ENCODE results near the gene CKAP2. TPM values are rescaled to one million over a fixed set of nuclear protein-coding genes. Genes with fewer than 3 reads are reported as not detected.

The CKAP2 gene
- total RNA-seq, 1 experiment from 2014 or later = 56.0 TPM

DNA sequence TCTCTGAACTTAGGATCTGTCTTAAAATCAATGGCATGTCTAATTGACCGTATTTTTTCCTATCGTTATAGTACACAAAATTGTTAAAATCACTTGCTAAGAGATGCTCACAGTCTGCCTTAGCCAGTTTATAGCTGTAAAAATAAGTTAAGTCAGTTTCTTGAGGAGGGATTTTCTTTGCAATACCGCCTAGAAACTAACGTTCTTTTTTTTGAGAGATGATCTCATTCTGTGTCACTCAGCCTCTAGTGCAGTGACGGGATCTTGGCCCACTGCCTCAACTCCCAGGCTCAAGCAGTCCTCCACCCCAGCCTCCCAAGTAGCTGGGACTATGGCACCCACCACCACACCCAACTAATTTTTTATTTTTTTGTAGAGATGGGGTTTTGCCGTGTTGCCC, 4.4 kb downstream of the CKAP2 start (continued):
- TF ChIP-seq, protein P1, sequence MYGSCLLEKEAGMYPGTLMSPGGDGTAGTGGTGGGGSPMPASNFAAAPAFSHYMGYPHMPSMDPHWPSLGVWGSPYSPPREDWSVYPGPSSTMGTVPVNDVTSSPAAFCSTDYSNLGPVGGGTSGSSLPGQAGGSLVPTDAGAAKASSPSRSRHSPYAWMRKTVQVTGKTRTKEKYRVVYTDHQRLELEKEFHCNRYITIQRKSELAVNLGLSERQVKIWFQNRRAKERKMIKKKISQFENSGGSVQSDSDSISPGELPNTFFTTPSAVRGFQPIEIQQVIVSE (CRISPR knock-in tag; IDR thresholded peaks at IDR 0.05; ENCODE audit: borderline replicate concordance) = no peak
- no peak for TF ChIP-seq ZNF263 (CRISPR knock-in tag; IDR thresholded peaks at IDR 0.05; ENCODE audit: low read depth)
- TF ChIP-seq SMAD4 (CRISPR knock-in tag; IDR thresholded peaks at IDR 0.05) = no peak
- TF ChIP-seq, protein P2, sequence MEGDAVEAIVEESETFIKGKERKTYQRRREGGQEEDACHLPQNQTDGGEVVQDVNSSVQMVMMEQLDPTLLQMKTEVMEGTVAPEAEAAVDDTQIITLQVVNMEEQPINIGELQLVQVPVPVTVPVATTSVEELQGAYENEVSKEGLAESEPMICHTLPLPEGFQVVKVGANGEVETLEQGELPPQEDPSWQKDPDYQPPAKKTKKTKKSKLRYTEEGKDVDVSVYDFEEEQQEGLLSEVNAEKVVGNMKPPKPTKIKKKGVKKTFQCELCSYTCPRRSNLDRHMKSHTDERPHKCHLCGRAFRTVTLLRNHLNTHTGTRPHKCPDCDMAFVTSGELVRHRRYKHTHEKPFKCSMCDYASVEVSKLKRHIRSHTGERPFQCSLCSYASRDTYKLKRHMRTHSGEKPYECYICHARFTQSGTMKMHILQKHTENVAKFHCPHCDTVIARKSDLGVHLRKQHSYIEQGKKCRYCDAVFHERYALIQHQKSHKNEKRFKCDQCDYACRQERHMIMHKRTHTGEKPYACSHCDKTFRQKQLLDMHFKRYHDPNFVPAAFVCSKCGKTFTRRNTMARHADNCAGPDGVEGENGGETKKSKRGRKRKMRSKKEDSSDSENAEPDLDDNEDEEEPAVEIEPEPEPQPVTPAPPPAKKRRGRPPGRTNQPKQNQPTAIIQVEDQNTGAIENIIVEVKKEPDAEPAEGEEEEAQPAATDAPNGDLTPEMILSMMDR (IDR thresholded peaks at IDR 0.05) = no peak
- TF ChIP-seq, protein P3, sequence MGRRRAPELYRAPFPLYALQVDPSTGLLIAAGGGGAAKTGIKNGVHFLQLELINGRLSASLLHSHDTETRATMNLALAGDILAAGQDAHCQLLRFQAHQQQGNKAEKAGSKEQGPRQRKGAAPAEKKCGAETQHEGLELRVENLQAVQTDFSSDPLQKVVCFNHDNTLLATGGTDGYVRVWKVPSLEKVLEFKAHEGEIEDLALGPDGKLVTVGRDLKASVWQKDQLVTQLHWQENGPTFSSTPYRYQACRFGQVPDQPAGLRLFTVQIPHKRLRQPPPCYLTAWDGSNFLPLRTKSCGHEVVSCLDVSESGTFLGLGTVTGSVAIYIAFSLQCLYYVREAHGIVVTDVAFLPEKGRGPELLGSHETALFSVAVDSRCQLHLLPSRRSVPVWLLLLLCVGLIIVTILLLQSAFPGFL (CRISPR knock-in tag; IDR thresholded peaks at IDR 0.05; ENCODE audit: borderline replicate concordance) = no peak

DNA sequence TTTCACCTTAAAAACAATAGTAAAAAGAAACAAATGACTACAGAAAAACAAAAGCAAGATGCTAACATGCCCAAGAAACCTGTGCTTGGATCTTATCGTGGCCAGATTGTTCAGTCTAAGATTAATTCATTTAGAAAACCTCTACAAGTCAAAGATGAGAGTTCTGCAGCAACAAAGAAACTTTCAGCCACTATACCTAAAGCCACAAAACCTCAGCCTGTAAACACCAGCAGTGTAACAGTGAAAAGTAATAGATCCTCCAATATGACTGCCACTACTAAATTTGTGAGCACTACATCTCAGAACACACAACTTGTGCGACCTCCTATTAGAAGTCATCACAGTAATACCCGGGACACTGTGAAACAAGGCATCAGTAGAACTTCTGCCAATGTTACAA, 6.0 kb downstream of the CKAP2 start:
- no peak overlapping the region for H3K4me3 Mint-ChIP-seq
- DNase-seq (ENCODE audit: low spot score) = no peak
- no peaks in the 10 kb centered on the region for H3K9me3 Mint-ChIP-seq
- H3K27me3 Mint-ChIP-seq (ENCODE audit: low read depth) = no peaks in the 10 kb centered on the region
- H3K4me1 Mint-ChIP-seq = peaks cover 5% of the 10 kb centered on the region
- CTCF ChIA-PET = no interaction called here
- H3K27ac Mint-ChIP-seq = no peak overlapping the region
- POLR2A ChIA-PET = no interaction called here
- ATAC-seq = no peak
- peaks cover 73% of the 10 kb centered on the region for H3K36me3 Mint-ChIP-seq
- TF ChIP-seq CREB1 (CRISPR knock-in tag; IDR thresholded peaks at IDR 0.05) (no peak), NFATC4 (CRISPR knock-in tag; IDR thresholded peaks at IDR 0.05) (no peak)

DNA sequence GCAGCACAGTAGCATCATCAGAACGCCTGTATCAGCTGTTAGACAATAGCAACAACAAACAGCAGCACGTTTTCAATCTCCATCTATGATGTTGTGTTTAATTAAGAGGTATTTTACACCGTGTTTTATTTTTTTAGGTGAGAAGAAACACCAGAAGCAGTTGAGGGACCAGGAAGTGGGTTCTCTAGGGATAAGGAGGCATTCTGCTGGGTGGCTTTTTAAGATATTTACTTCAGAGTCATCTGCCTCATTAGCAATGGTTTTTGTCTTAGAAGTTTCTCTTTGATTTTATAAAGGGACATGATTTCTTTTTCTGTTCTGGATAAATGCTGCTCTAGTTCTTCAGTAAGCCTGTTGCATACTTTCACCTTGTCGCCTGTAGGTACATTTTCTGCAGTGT, 8.2 kb downstream of the CKAP2 start:
- Mint-ChIP-seq H3K4me1 (no peaks in the 10 kb centered on the region), H3K27me3 (ENCODE audit: low read depth) (no peaks in the 10 kb centered on the region), H3K4me3 (no peak overlapping the region), H3K27ac (no peak overlapping the region), H3K9me3 (peaks cover 5% of the 10 kb centered on the region; the same call in 1 of the 2 replicates), H3K36me3 (peaks cover 73% of the 10 kb centered on the region)
- DNase-seq (ENCODE audit: low spot score) (no peak), ATAC-seq (no peak)
- ChIA-PET POLR2A (no interaction called here), CTCF (interaction anchor here (1.2 kb wide), 1 partner anchor 13 kb away, joined by 5 read pairs; the partner anchor contains the start of gene VPS36)
- TF ChIP-seq ZBTB21 (CRISPR knock-in tag; IDR thresholded peaks at IDR 0.05; ENCODE audit: borderline replicate concordance) (no peak), FOXK1 (CRISPR knock-in tag; IDR thresholded peaks at IDR 0.05) (no peak), PRRX2 (CRISPR knock-in tag; IDR thresholded peaks at IDR 0.05) (no peak), ZNF396 (CRISPR knock-in tag; IDR thresholded peaks at IDR 0.05; ENCODE audit: borderline replicate concordance) (no peak), TEAD1 (CRISPR knock-in tag; IDR thresholded peaks at IDR 0.05) (no peak), NFE2L1 (CRISPR knock-in tag; IDR thresholded peaks at IDR 0.05) (no peak), ZNF671 (CRISPR knock-in tag; IDR thresholded peaks at IDR 0.05) (no peak), NR2C2 (CRISPR knock-in tag; IDR thresholded peaks at IDR 0.05) (no peak)
- TF ChIP-seq, protein P4, sequence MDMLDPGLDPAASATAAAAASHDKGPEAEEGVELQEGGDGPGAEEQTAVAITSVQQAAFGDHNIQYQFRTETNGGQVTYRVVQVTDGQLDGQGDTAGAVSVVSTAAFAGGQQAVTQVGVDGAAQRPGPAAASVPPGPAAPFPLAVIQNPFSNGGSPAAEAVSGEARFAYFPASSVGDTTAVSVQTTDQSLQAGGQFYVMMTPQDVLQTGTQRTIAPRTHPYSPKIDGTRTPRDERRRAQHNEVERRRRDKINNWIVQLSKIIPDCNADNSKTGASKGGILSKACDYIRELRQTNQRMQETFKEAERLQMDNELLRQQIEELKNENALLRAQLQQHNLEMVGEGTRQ (CRISPR knock-in tag; IDR thresholded peaks at IDR 0.05) = no peak
- TF ChIP-seq, protein P5, sequence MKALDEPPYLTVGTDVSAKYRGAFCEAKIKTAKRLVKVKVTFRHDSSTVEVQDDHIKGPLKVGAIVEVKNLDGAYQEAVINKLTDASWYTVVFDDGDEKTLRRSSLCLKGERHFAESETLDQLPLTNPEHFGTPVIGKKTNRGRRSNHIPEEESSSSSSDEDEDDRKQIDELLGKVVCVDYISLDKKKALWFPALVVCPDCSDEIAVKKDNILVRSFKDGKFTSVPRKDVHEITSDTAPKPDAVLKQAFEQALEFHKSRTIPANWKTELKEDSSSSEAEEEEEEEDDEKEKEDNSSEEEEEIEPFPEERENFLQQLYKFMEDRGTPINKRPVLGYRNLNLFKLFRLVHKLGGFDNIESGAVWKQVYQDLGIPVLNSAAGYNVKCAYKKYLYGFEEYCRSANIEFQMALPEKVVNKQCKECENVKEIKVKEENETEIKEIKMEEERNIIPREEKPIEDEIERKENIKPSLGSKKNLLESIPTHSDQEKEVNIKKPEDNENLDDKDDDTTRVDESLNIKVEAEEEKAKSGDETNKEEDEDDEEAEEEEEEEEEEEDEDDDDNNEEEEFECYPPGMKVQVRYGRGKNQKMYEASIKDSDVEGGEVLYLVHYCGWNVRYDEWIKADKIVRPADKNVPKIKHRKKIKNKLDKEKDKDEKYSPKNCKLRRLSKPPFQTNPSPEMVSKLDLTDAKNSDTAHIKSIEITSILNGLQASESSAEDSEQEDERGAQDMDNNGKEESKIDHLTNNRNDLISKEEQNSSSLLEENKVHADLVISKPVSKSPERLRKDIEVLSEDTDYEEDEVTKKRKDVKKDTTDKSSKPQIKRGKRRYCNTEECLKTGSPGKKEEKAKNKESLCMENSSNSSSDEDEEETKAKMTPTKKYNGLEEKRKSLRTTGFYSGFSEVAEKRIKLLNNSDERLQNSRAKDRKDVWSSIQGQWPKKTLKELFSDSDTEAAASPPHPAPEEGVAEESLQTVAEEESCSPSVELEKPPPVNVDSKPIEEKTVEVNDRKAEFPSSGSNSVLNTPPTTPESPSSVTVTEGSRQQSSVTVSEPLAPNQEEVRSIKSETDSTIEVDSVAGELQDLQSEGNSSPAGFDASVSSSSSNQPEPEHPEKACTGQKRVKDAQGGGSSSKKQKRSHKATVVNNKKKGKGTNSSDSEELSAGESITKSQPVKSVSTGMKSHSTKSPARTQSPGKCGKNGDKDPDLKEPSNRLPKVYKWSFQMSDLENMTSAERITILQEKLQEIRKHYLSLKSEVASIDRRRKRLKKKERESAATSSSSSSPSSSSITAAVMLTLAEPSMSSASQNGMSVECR (CRISPR knock-in tag; IDR thresholded peaks at IDR 0.05; ENCODE audit: borderline replicate concordance) = no peak
- TF ChIP-seq, protein P6, sequence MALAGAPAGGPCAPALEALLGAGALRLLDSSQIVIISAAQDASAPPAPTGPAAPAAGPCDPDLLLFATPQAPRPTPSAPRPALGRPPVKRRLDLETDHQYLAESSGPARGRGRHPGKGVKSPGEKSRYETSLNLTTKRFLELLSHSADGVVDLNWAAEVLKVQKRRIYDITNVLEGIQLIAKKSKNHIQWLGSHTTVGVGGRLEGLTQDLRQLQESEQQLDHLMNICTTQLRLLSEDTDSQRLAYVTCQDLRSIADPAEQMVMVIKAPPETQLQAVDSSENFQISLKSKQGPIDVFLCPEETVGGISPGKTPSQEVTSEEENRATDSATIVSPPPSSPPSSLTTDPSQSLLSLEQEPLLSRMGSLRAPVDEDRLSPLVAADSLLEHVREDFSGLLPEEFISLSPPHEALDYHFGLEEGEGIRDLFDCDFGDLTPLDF (CRISPR knock-in tag; IDR thresholded peaks at IDR 0.05) = no peak
- TF ChIP-seq, protein P7, sequence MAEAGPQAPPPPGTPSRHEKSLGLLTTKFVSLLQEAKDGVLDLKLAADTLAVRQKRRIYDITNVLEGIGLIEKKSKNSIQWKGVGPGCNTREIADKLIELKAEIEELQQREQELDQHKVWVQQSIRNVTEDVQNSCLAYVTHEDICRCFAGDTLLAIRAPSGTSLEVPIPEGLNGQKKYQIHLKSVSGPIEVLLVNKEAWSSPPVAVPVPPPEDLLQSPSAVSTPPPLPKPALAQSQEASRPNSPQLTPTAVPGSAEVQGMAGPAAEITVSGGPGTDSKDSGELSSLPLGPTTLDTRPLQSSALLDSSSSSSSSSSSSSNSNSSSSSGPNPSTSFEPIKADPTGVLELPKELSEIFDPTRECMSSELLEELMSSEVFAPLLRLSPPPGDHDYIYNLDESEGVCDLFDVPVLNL (CRISPR knock-in tag; IDR thresholded peaks at IDR 0.05; ENCODE audit: borderline replicate concordance, low read depth) = no peak
- TF ChIP-seq, protein P8, sequence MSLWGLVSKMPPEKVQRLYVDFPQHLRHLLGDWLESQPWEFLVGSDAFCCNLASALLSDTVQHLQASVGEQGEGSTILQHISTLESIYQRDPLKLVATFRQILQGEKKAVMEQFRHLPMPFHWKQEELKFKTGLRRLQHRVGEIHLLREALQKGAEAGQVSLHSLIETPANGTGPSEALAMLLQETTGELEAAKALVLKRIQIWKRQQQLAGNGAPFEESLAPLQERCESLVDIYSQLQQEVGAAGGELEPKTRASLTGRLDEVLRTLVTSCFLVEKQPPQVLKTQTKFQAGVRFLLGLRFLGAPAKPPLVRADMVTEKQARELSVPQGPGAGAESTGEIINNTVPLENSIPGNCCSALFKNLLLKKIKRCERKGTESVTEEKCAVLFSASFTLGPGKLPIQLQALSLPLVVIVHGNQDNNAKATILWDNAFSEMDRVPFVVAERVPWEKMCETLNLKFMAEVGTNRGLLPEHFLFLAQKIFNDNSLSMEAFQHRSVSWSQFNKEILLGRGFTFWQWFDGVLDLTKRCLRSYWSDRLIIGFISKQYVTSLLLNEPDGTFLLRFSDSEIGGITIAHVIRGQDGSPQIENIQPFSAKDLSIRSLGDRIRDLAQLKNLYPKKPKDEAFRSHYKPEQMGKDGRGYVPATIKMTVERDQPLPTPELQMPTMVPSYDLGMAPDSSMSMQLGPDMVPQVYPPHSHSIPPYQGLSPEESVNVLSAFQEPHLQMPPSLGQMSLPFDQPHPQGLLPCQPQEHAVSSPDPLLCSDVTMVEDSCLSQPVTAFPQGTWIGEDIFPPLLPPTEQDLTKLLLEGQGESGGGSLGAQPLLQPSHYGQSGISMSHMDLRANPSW (CRISPR knock-in tag; conservative IDR thresholded peaks at IDR 0.05; ENCODE audit: low read depth) = no peak
